SH-SY5Y (cell line): ENCODE results near the gene ACOXL.

ENCODE experiments used
- GATA2 ChIP-seq: IDR thresholded peaks from 2 replicates; pipeline ENCODE4 v1.6.1; 2011; ENCODE audit warnings: mild to moderate bottlenecking, low read depth, low read length
- GATA3 ChIP-seq: IDR thresholded peaks from 2 replicates; pipeline ENCODE4 v1.6.1; 2011; ENCODE audit warnings: low read depth, mild to moderate bottlenecking, low read length, moderate library complexity

DNA sequence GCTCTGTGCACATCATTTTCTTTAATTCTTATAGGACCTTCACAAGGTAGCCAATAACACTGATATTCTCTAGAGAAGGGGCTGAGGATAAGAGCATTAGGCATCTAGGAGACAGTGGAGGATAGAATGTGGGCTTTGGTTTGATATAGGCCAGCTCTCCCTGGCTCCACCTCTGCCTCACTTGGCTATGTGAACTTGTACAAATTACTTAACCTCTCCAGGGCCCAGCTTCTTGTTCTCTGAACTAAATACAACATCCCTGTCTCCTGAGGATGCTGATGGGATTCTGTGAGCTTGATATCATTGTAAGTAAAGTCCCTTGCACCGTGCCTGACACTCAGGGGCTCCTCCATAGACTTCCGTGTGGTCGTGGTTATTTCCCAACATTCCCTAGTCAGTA lies 87.3 kb downstream of the ACOXL start:
- TF ChIP-seq GATA2 = no peak
- no peak for TF ChIP-seq GATA3
